Endodermal cell (in vitro differentiated cells): Measurements from ENCODE around the gene CMC1. TPM values are rescaled to one million over a fixed set of nuclear protein-coding genes. Genes with fewer than 3 reads are reported as not detected.

ENCODE experiments used
- DNase-seq: peaks from one replicate; pipeline ENCODE4 v3.0.0-alpha.2; 2017
- H3K27ac ChIP-seq: 2 replicates; pipeline ENCODE4 v1.5.1; 2013; ENCODE audit warnings: mild to moderate bottlenecking, low read depth, low read length, moderate library complexity
- H3K27me3 ChIP-seq: 2 replicates; pipeline ENCODE4 v1.6.1; 2013; ENCODE audit warnings: mild to moderate bottlenecking, low read length, moderate library complexity; ENCODE audit not compliant: insufficient read depth, control insufficient read depth, poor library complexity, severe bottlenecking
- H3K36me3 ChIP-seq: 2 replicates; pipeline ENCODE4 v1.7.0; 2013; ENCODE audit warnings: mild to moderate bottlenecking, low read length, moderate library complexity; ENCODE audit not compliant: control insufficient read depth, insufficient read depth
- H3K4me1 ChIP-seq: one replicate; pipeline ENCODE4 v1.7.0; 2013; ENCODE audit warnings: low read length; ENCODE audit not compliant: control insufficient read depth, insufficient read depth
- H3K4me3 ChIP-seq: 2 replicates; pipeline ENCODE4 v1.5.1; 2013; ENCODE audit warnings: mild to moderate bottlenecking, low read length, moderate library complexity
- H3K9ac ChIP-seq: 2 replicates; pipeline ENCODE4 v1.6.1; 2013; ENCODE audit warnings: mild to moderate bottlenecking, low read length, moderate library complexity; ENCODE audit not compliant: poor library complexity, severe bottlenecking; ENCODE audit errors: extremely low read depth
- H3K9me3 ChIP-seq: 2 replicates; pipeline ENCODE4 v1.6.1; 2013; ENCODE audit warnings: mild to moderate bottlenecking, low read length, moderate library complexity; ENCODE audit not compliant: control insufficient read depth
- H3K27ac Mint-ChIP-seq: 2 replicates; pipeline ENCODE4 v1.8.0; 2020; ENCODE audit warnings: mixed read lengths
- H3K27me3 Mint-ChIP-seq: 2 replicates; pipeline ENCODE4 v1.8.0; 2021; ENCODE audit warnings: mild to moderate bottlenecking, mixed read lengths; ENCODE audit not compliant: insufficient read depth
- H3K36me3 Mint-ChIP-seq: 2 replicates; pipeline ENCODE4 v1.8.0; 2020; ENCODE audit warnings: low read depth, mixed read lengths
- H3K4me1 Mint-ChIP-seq: 2 replicates; pipeline ENCODE4 v1.8.0; 2020; ENCODE audit warnings: mixed read lengths
- H3K4me3 Mint-ChIP-seq: 2 replicates; pipeline ENCODE4 v1.8.0; 2020; ENCODE audit warnings: mild to moderate bottlenecking, moderate library complexity, mixed read lengths
- H3K9me3 Mint-ChIP-seq: 2 replicates; pipeline ENCODE4 v1.8.0; 2020; ENCODE audit warnings: mild to moderate bottlenecking, mixed read lengths
- WGBS, 2 experiments: methylation state at CpG; one replicate each; pipeline versions ENCODE4 v1.1.5 to v1.1.7; 2013; ENCODE audit warnings: missing lambda C conversion rate in 2 of 2, mixed read lengths in 1 of 2; ENCODE audit not compliant: insufficient coverage in 1 of 2, insufficient read length in 1 of 2; 5-methylcytosine and 5-hydroxymethylcytosine counted together
- total RNA-seq, 2 donors: library from RNA; stranded (reverse); fragmentation: NEBNext Ultra II Directional in 1 of 2; extraction: Animal tissue kit (Norgen Biotek cat#: 25700) in 1 of 2; gene quantifications; 2 replicates in 1 of 2; 3 replicates in 1 of 2; pipeline ENCODE4 v1.2.1, GENCODE V29; 2021
- TF ChIP-seq, protein P1 (sequence below): fragments of 200-600 bp; sonication (generic); conservative IDR thresholded peaks from 2 replicates; pipeline ENCODE4 v1.5.0; 2021; ENCODE audit warnings: antibody characterized with exemption, mild to moderate bottlenecking

CMC1 gene
- total RNA-seq, 2 donors from 2014 or later = 23.8 to 33.6 TPM

DNA sequence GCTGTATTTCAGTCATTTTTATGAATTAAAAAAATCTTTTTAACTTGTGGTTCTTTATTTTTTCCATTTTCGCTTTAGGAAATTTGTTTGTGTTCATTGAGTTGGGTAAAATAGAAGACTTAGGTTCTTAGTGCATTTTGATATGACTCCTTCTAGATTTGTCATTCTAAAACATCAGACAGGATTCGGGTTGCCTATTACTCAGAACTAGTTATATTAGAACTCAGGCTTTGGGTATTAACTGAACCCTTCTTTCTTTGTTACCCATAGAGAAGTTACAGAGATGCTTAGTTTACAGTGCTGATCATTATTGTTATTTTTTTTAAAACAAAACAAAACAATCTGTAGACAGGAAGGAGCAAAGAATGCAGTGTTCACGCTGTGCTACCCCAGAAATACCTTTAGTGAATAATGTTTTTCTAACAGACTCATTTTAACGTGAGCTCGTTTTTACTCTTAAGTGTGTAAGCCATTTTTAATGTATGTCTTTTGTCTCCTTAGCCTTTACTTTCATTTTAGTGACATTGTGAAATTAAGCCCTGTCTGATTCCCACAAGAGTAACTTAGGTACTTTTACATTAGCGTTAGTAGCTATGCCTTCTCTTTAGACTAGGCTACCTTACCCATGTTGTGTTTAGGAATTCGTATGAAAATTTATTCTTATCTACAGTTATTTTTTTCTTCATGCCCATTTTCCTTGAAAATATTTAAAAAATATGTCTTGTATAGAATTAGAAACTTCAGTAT lies 53.4 kb downstream of the CMC1 start:
- peaks cover 6% of the 10 kb centered on the region for H3K4me1 Mint-ChIP-seq
- no peak overlapping the region for H3K4me3 ChIP-seq
- H3K27me3 ChIP-seq = no peaks in the 10 kb centered on the region
- peaks cover 6% of the 10 kb centered on the region for H3K9me3 Mint-ChIP-seq
- 81 to 96% methylated on average over 3 to 7 of the region's 7 CpGs for WGBS, 2 experiments
- no peaks in the 10 kb centered on the region for H3K4me1 ChIP-seq
- peaks cover 15% of the 10 kb centered on the region for H3K36me3 Mint-ChIP-seq
- H3K27me3 Mint-ChIP-seq = no peaks in the 10 kb centered on the region
- TF ChIP-seq, protein P1, sequence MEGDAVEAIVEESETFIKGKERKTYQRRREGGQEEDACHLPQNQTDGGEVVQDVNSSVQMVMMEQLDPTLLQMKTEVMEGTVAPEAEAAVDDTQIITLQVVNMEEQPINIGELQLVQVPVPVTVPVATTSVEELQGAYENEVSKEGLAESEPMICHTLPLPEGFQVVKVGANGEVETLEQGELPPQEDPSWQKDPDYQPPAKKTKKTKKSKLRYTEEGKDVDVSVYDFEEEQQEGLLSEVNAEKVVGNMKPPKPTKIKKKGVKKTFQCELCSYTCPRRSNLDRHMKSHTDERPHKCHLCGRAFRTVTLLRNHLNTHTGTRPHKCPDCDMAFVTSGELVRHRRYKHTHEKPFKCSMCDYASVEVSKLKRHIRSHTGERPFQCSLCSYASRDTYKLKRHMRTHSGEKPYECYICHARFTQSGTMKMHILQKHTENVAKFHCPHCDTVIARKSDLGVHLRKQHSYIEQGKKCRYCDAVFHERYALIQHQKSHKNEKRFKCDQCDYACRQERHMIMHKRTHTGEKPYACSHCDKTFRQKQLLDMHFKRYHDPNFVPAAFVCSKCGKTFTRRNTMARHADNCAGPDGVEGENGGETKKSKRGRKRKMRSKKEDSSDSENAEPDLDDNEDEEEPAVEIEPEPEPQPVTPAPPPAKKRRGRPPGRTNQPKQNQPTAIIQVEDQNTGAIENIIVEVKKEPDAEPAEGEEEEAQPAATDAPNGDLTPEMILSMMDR = no peak
- no peak overlapping the region for H3K27ac ChIP-seq
- H3K27ac Mint-ChIP-seq = no peak overlapping the region
- H3K9me3 ChIP-seq = peaks cover 6% of the 10 kb centered on the region
- H3K4me3 Mint-ChIP-seq = no peak overlapping the region
- no peak overlapping the region for H3K9ac ChIP-seq
- DNase-seq = no peak
- H3K36me3 ChIP-seq = peaks cover 6% of the 10 kb centered on the region

- Histone ChIP-seq H3K27me3 (no peaks in the 10 kb centered on the region), H3K9me3 (peaks cover 2% of the 10 kb centered on the region), H3K4me3 (no peak overlapping the region), H3K9ac (no peak overlapping the region), H3K27ac (no peak overlapping the region), H3K4me1 (no peaks in the 10 kb centered on the region), H3K36me3 (peaks cover 3% of the 10 kb centered on the region)
- H3K9me3 Mint-ChIP-seq = peaks cover 2% of the 10 kb centered on the region
- no peak overlapping the region for H3K4me3 Mint-ChIP-seq
- no peaks in the 10 kb centered on the region for H3K27me3 Mint-ChIP-seq
- TF ChIP-seq, protein P1 = no peak
- H3K27ac Mint-ChIP-seq = no peak overlapping the region
- no peak for DNase-seq
- H3K4me1 Mint-ChIP-seq = peaks cover 6% of the 10 kb centered on the region
- H3K36me3 Mint-ChIP-seq = peaks cover 5% of the 10 kb centered on the region
Observed at GRCh38 chr3:28295898-28296490, 54.6 kb downstream of the CMC1 start.

DNA sequence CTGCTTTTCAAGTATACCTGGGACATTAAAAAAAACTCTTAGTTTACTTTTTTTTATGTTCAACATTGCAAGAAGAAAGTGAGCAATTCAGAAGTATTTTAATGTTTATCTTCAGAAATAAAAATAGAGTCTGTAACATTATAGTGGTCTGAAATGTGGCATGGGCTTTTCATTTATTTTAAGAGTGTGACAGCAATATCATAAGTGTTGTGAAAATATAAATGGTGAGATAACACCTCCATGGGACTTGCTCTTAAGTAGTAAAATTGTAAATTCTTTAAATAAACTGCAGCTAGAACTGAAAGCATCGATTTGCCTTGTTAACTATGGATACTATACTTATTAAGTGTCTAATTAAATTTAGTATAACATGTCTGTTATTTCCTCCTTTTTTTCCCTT lies 58.3 kb downstream of the CMC1 start:
- WGBS, 2 experiments = no CpG with 5 or more reads among the region's 1 CpG
- TF ChIP-seq, protein P1 = no peak
- no peak overlapping the region for H3K9ac ChIP-seq
- H3K4me3 ChIP-seq = no peak overlapping the region
- no peaks in the 10 kb centered on the region for H3K27me3 ChIP-seq
- no peaks in the 10 kb centered on the region for H3K9me3 Mint-ChIP-seq
- no peaks in the 10 kb centered on the region for H3K4me1 ChIP-seq
- no peak overlapping the region for H3K4me3 Mint-ChIP-seq
- no peaks in the 10 kb centered on the region for H3K36me3 Mint-ChIP-seq
- no peak for DNase-seq
- H3K36me3 ChIP-seq = peaks cover 3% of the 10 kb centered on the region
- H3K4me1 Mint-ChIP-seq = peaks cover 6% of the 10 kb centered on the region
- no peaks in the 10 kb centered on the region for H3K27me3 Mint-ChIP-seq
- no peak overlapping the region for H3K27ac ChIP-seq
- no peaks in the 10 kb centered on the region for H3K9me3 ChIP-seq
- no peak overlapping the region for H3K27ac Mint-ChIP-seq
